ENCODE data around the gene DLGAP4. TPM values are rescaled to one million over a fixed set of nuclear protein-coding genes. Genes with fewer than 3 reads are reported as not detected.
A peak's percentile ranks its signal among the peaks of the same experiment; 100 is the strongest.

The DLGAP4 gene
- total and polyA plus RNA-seq, 9 of the 15 experiments (the other 6 are each of a cell fraction or from before 2014, with no cell fraction given): 0.31 to 34.1 (median 4.5) TPM

DNA sequence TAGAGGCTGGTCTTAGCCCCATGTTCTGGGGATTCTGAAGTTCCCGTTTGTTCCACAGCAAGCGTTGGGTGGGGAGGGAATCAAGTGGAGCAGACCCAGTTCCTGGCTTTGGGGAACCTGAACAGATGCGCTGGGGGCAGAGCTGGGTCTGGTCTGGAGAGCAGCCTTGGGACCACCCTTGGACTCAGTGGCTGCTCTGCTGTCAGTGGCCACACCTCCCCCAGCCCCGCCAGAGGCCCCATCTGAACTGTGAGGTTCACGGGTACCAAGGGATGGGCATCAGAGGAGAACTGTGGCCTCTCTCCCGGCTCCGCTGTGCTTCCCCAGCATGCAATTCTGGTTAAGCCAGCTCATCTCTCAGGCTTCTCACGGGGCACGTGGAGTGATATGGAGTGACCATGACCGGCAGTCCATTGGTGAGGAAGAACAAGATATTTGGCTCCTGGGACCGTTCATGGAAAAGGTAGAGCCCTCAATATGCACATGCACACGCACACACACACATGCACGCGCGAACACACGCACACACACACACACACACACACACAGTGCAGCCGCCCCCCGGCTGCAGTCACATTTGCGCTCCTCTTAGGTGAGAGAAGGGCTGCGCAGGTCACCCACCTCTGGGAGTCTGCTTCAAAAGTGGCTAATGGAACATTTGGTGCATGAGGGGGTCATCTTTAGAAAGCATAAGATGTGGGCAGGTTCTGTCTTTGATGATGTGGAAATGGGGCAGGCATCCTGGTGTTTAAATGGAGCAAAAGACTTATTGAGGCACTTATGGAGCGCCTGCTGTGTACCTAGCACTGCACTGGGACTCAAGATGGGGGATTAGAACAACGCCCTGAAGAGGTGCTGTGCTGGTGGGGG, 6.0 kb downstream of the DLGAP4 start:
- H3K27me3 ChIP-seq (ENCODE audit: control insufficient read depth in 2 of 2, insufficient read depth in 2 of 2, low read length in 2 of 2): peaks cover 0 to 54% of the 10 kb centered on the region in 2 experiments; a peak in 4 of 5 replicates
- no peaks in the 10 kb centered on the region for H3K36me3 ChIP-seq (ENCODE audit: control insufficient read depth, insufficient read depth, low read length)
- ChIA-PET POLR2A (no interaction called here), CTCF (ENCODE audit: low intra/inter-chr PET ratio) (no interaction called here)
- H3K4me2 ChIP-seq (ENCODE audit: insufficient read depth, low read length): no peak overlapping the region
- no peak overlapping the region for H3K9ac ChIP-seq (ENCODE audit: insufficient read depth in 1 of 2, low read depth in 2 of 2, low read length in 2 of 2)
- H3K9me1 ChIP-seq (ENCODE audit: control insufficient read depth, insufficient read depth, low read length): no peaks in the 10 kb centered on the region
- DNase-seq (ENCODE audit: extremely low read depth in 1 of 4, low spot score in 3 of 4): no peak
- 7% methylated on average over 20 of the region's 22 CpGs for WGBS (ENCODE audit: insufficient coverage, low coverage, missing lambda C conversion rate)
- intact Hi-C loops (cut with micrococcal nuclease) (no loop called here), in situ Hi-C loops (cut with MboI) (no loop called here)
- H4K20me1 ChIP-seq (replicated peaks; ENCODE audit: control insufficient read depth, insufficient read depth, low read length): peaks cover 9% of the 10 kb centered on the region
- H3K4me1 ChIP-seq (replicated peaks in 1 of 2; ENCODE audit: control insufficient read depth in 2 of 2, insufficient read depth in 2 of 2, low read length in 2 of 2): peaks cover 0 to 11% of the 10 kb centered on the region in 2 experiments; a peak in 2 of 5 replicates
- TF ChIP-seq EWSR1 (IDR thresholded peaks at IDR 0.05; ENCODE audit: borderline replicate concordance, low read depth, partially characterized antibody): no peak
- TF ChIP-seq ZKSCAN8 (CRISPR knock-in tag; IDR thresholded peaks at IDR 0.05): peak; percentile 90; the same call in 1 of the 2 replicates
- FAIRE-seq: no peak
- no peaks in the 10 kb centered on the region for H3K79me2 ChIP-seq (ENCODE audit: control insufficient read depth, insufficient read depth, low read length)
- H3K4me3 ChIP-seq: no peak overlapping the region
- H2AFZ ChIP-seq (ENCODE audit: low read depth, low read length): no peak overlapping the region
- ATAC-seq: no peak
- H3K27ac ChIP-seq (ENCODE audit: extremely low read depth, low read depth, low read length): no peak overlapping the region
- H3K9me3 ChIP-seq (replicated peaks; ENCODE audit: control insufficient read depth, insufficient read depth, low read depth, low read length): no peaks in the 10 kb centered on the region
- BruUV-seq (replicated peaks): no TSS peak

DNA sequence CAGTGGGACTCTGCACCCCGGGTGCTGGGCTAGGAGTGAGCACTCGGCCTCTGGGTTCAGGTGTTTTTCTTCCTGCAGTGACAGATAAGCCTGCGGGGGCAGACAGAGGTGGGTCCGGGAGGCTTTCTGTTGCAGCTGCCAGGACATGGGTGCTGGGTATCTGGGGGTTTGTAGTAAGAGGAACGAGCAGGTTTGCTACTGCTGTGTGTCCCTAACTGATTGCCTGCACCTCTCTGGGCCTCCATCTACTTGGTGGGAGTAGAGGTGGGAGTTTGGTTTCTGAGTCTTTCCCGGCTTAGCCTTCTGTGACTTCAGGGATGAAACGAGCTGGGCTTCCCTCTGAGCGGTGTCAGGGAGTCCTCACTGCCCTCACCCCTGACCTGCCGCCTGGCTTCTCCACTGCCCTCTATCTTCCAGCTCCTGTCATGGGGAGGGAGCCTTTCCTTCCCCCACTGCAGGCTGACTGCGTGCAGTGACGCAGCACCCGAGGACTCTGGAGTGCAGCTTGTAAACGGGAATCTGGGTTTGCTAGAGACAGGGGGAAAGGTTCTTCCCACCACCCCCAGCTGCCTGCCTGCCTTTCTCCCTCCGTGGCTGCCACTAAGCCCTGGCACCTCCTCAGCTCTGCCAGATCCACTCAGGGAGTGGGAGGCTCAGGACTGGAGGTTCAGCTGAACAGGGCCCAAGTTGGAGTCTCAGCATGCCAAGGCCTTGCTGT, 6.7 kb downstream of the DLGAP4 start:
- H3K27me3 ChIP-seq (ENCODE audit: control insufficient read depth in 2 of 2, insufficient read depth in 2 of 2, low read length in 2 of 2): peaks cover 0 to 46% of the 10 kb centered on the region in 2 experiments; a peak in 4 of 5 replicates
- no peaks in the 10 kb centered on the region for H3K9me1 ChIP-seq (ENCODE audit: control insufficient read depth, insufficient read depth, low read length)
- peaks cover 3% of the 10 kb centered on the region for H4K20me1 ChIP-seq (replicated peaks; ENCODE audit: control insufficient read depth, insufficient read depth, low read length)
- H3K36me3 ChIP-seq (ENCODE audit: control insufficient read depth, insufficient read depth, low read length): no peaks in the 10 kb centered on the region
- intact Hi-C loops (cut with micrococcal nuclease): no loop called here
- no peaks in the 10 kb centered on the region for H3K9me3 ChIP-seq (replicated peaks; ENCODE audit: control insufficient read depth, insufficient read depth, low read depth, low read length)
- DNase-seq (ENCODE audit: extremely low read depth in 1 of 4, low spot score in 3 of 4) (no peak), ATAC-seq (no peak), FAIRE-seq (no peak)
- in situ Hi-C loops (cut with MboI): no loop called here
- H3K4me2 ChIP-seq (ENCODE audit: insufficient read depth, low read length): no peak overlapping the region
- peaks cover 0 to 9% of the 10 kb centered on the region in 2 experiments; a peak in 2 of 5 replicates for H3K4me1 ChIP-seq (replicated peaks in 1 of 2; ENCODE audit: control insufficient read depth in 2 of 2, insufficient read depth in 2 of 2, low read length in 2 of 2)
- ChIA-PET POLR2A (no interaction called here), CTCF (ENCODE audit: low intra/inter-chr PET ratio) (no interaction called here)
- 1% methylated on average over 13 of the region's 14 CpGs for WGBS (ENCODE audit: insufficient coverage, low coverage, missing lambda C conversion rate)
- H3K4me3 ChIP-seq: no peak overlapping the region
- H3K9ac ChIP-seq (ENCODE audit: insufficient read depth in 1 of 2, low read depth in 2 of 2, low read length in 2 of 2): peak overlapping the region in 1 of 2 experiments; percentile 7; a peak in 1 of 4 replicates
- H3K79me2 ChIP-seq (ENCODE audit: control insufficient read depth, insufficient read depth, low read length): no peaks in the 10 kb centered on the region
- BruUV-seq (replicated peaks): no TSS peak
- no peak overlapping the region for H3K27ac ChIP-seq (ENCODE audit: extremely low read depth, low read depth, low read length)
- H2AFZ ChIP-seq (ENCODE audit: low read depth, low read length): no peak overlapping the region
- TF ChIP-seq ZBTB7A (IDR thresholded peaks at IDR 0.05; ENCODE audit: borderline replicate concordance, control insufficient read depth, low read depth, low read length) (no peak), CHD1 (IDR thresholded peaks at IDR 0.05; ENCODE audit: low read length) (no peak), ZNF24 (IDR thresholded peaks at IDR 0.05) (no peak), ESRRB (CRISPR knock-in tag; IDR thresholded peaks at IDR 0.05; ENCODE audit: borderline replicate concordance) (no peak), PML (IDR thresholded peaks at IDR 0.05; ENCODE audit: low read length) (no peak), ZKSCAN1 (IDR thresholded peaks at IDR 0.05; ENCODE audit: low read depth, low read length) (peak; percentile 93), XRCC3 (IDR thresholded peaks at IDR 0.05) (no peak)
- TF ChIP-seq, protein P1, sequence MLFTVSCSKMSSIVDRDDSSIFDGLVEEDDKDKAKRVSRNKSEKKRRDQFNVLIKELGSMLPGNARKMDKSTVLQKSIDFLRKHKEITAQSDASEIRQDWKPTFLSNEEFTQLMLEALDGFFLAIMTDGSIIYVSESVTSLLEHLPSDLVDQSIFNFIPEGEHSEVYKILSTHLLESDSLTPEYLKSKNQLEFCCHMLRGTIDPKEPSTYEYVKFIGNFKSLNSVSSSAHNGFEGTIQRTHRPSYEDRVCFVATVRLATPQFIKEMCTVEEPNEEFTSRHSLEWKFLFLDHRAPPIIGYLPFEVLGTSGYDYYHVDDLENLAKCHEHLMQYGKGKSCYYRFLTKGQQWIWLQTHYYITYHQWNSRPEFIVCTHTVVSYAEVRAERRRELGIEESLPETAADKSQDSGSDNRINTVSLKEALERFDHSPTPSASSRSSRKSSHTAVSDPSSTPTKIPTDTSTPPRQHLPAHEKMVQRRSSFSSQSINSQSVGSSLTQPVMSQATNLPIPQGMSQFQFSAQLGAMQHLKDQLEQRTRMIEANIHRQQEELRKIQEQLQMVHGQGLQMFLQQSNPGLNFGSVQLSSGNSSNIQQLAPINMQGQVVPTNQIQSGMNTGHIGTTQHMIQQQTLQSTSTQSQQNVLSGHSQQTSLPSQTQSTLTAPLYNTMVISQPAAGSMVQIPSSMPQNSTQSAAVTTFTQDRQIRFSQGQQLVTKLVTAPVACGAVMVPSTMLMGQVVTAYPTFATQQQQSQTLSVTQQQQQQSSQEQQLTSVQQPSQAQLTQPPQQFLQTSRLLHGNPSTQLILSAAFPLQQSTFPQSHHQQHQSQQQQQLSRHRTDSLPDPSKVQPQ (CRISPR knock-in tag; IDR thresholded peaks at IDR 0.05; ENCODE audit: borderline replicate concordance): no peak

Measured in K562 (cell line).